Activated CD8-positive, alpha-beta memory T cell treated with anti-CD3 and anti-CD28 coated beads, Interleukin-2, amount 50 U/mL, for 1 hour (primary cell): ENCODE data around the gene C11orf91.
"Not testable (repeated sequence)": the region's sequence is repeated elsewhere in the genome, so short reads cannot be mapped to it uniquely, and the experiment has no call there.

Experiments
- DNase-seq: peaks from one replicate; pipeline ENCODE4 v3.0.0-alpha.2; 2020; ENCODE audit errors: extremely low read depth

The C11orf91 gene

GRCh38 chr11:33721984-33722383 is 21.4 kb upstream of the C11orf91 start:
- DNase-seq: no peak

- no peak for DNase-seq
Measured at GRCh38 chr11:33721426-33721825, 20.8 kb upstream of the C11orf91 start.

- no peak for DNase-seq
Measured at GRCh38 chr11:33719587-33719986, 19.0 kb upstream of the C11orf91 start.

- DNase-seq: no peak
Measured at GRCh38 chr11:33718440-33718839, 17.8 kb upstream of the C11orf91 start.

- no peak for DNase-seq
Measured at GRCh38 chr11:33716243-33716642, 15.6 kb upstream of the C11orf91 start.

GRCh38 chr11:33713856-33714398 is 13.3 kb upstream of the C11orf91 start:
- no peak for DNase-seq

GRCh38 chr11:33713151-33713855 is 12.7 kb upstream of the C11orf91 start:
- no peak for DNase-seq

- no peak for DNase-seq
Measured at GRCh38 chr11:33712436-33712835, 11.8 kb upstream of the C11orf91 start.

- no peak for DNase-seq
Measured at GRCh38 chr11:33709466-33709865, 8.8 kb upstream of the C11orf91 start.

- no peak for DNase-seq
Measured at GRCh38 chr11:33708985-33709384, 8.4 kb upstream of the C11orf91 start.

- DNase-seq: not testable (repeated sequence)
Measured at GRCh38 chr11:33707831-33708230, 7.2 kb upstream of the C11orf91 start.

GRCh38 chr11:33706966-33707365 is 6.3 kb upstream of the C11orf91 start:
- DNase-seq: no peak

GRCh38 chr11:33706546-33706945 is 5.9 kb upstream of the C11orf91 start:
- DNase-seq: no peak

- no peak for DNase-seq
Measured at GRCh38 chr11:33704240-33705002, 3.8 kb upstream of the C11orf91 start.

GRCh38 chr11:33703788-33704187 is 3.2 kb upstream of the C11orf91 start:
- DNase-seq: no peak

GRCh38 chr11:33703234-33703633 is 2.6 kb upstream of the C11orf91 start:
- DNase-seq: no peak

- no peak for DNase-seq
Measured at GRCh38 chr11:33701302-33702230, 940 bp upstream of the C11orf91 start.

GRCh38 chr11:33700063-33700501 is 544 bp downstream of the C11orf91 start:
- no peak for DNase-seq

GRCh38 chr11:33699515-33700062 is 1.0 kb downstream of the C11orf91 start:
- no peak for DNase-seq

- DNase-seq: no peak
Measured at GRCh38 chr11:33698921-33699320, 1.7 kb downstream of the C11orf91 start.

- no peak for DNase-seq
Measured at GRCh38 chr11:33697997-33698396, 2.6 kb downstream of the C11orf91 start.
